Liver (tissue), 3 donors: ENCODE results near the gene CSNK2A3.

Experiments
- CTCF ChIP-seq: fragments of 150-350 bp; IDR thresholded peaks from 2 replicates; pipeline ENCODE4 v1.5.1; 2017; ENCODE audit warnings: improper control_type of control experiment, low read depth, low read length; ENCODE audit not compliant: missing input control
- EGR1 ChIP-seq, 2 donors: IDR thresholded peaks; 2 replicates each; pipeline ENCODE4 v1.6.1; 2016 to 2018; ENCODE audit warnings: antibody characterized with exemption in 2 of 2, low read depth in 2 of 2
- FOXA1 ChIP-seq: IDR thresholded peaks from 2 replicates; pipeline ENCODE4 v1.6.1; 2016; ENCODE audit warnings: antibody characterized with exemption
- FOXA2 ChIP-seq: IDR thresholded peaks from 2 replicates; pipeline ENCODE4 v1.6.1; 2016; ENCODE audit warnings: antibody characterized with exemption
- GABPA ChIP-seq, 2 donors: IDR thresholded peaks in 1 of 2; conservative IDR thresholded peaks in 1 of 2; 2 replicates each; pipeline ENCODE4 v1.6.1; 2016; ENCODE audit warnings: antibody characterized with exemption in 2 of 2, mild to moderate bottlenecking in 1 of 2, moderate library complexity in 1 of 2
- HNF4A ChIP-seq, 2 donors: conservative IDR thresholded peaks; 2 replicates each; pipeline ENCODE4 v1.6.1; 2016; ENCODE audit warnings: antibody characterized with exemption in 2 of 2, mild to moderate bottlenecking in 2 of 2
- HNF4G ChIP-seq: IDR thresholded peaks from 2 replicates; pipeline ENCODE4 v1.6.1; 2016; ENCODE audit warnings: antibody characterized with exemption
- JUND ChIP-seq, 2 donors: IDR thresholded peaks; 2 replicates each; pipeline ENCODE4 v1.6.1; 2016; ENCODE audit warnings: antibody characterized with exemption in 2 of 2
- RAD21 ChIP-seq, 2 donors: IDR thresholded peaks; 2 replicates each; pipeline ENCODE4 v1.6.1; 2016; ENCODE audit warnings: antibody characterized with exemption in 2 of 2, mild to moderate bottlenecking in 2 of 2
- REST ChIP-seq: IDR thresholded peaks from 2 replicates; pipeline ENCODE4 v1.6.1; 2016; ENCODE audit warnings: antibody characterized with exemption, mild to moderate bottlenecking
- TAF1 ChIP-seq: conservative IDR thresholded peaks from 2 replicates; pipeline ENCODE4 v1.6.1; 2016; ENCODE audit warnings: antibody characterized with exemption, mild to moderate bottlenecking
- YY1 ChIP-seq: IDR thresholded peaks from 2 replicates; pipeline ENCODE4 v1.6.1; 2016; ENCODE audit warnings: antibody characterized with exemption, mild to moderate bottlenecking
- ZBTB33 ChIP-seq: IDR thresholded peaks from 2 replicates; pipeline ENCODE4 v1.6.1; 2016; ENCODE audit warnings: antibody characterized with exemption
- TF ChIP-seq, protein P1 (sequence below): IDR thresholded peaks from 2 replicates; pipeline ENCODE4 v1.6.1; 2016; ENCODE audit warnings: antibody characterized with exemption
- donor health status: healthy.
- donor health status: healthy.

- TF ChIP-seq CTCF (no peak), RAD21 (IDR thresholded peaks at IDR 0.05) (no peak), GABPA (IDR thresholded peaks at IDR 0.05 in 1 of 2, conservative IDR thresholded peaks at IDR 0.05 in 1 of 2) (no peak), REST (no peak), ZBTB33 (no peak), HNF4A (conservative IDR thresholded peaks at IDR 0.05) (no peak), FOXA1 (no peak), TAF1 (no peak), HNF4G (no peak), JUND (IDR thresholded peaks at IDR 0.05) (no peak), EGR1 (IDR thresholded peaks at IDR 0.05; ENCODE audit: low read depth in 2 of 2) (no peak), FOXA2 (no peak), YY1 (no peak)
- TF ChIP-seq, protein P1, sequence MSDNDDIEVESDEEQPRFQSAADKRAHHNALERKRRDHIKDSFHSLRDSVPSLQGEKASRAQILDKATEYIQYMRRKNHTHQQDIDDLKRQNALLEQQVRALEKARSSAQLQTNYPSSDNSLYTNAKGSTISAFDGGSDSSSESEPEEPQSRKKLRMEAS, result no peak
Observed at GRCh38 chr11:11395126-11395525, 42.1 kb upstream of the CSNK2A3 start.
